ENCODE data around the gene PKP1.

PKP1 gene

DNA sequence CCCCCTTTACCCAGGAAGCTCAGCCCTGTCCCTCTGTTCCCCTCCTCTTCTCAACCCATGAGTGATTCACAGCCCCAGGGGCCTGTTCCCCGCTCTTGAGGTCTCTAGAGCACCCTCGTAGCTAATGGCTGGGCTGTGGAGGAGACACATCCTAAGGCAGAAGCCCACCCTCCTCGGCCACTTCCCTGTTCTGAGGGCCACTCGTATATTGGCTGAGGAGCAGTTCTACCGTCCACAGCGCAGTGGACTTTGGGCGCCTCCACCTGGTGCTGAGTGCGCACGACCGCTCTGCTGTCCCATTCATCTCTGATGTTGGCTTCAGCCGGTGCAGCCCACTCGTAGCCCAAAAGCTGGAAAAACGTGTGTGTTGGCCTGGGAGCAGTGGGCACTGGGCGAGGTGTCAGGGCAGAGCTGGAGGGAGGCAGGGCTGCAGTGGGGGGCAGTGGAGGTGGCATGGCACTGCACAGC is 24.5 kb upstream of the PKP1 start:
- no peak overlapping the region for H3K9ac ChIP-seq (ENCODE audit: insufficient read length)
- H3K9me3 ChIP-seq (ENCODE audit: low read depth, low read length): no peaks in the 10 kb centered on the region
- H3K36me3 ChIP-seq (ENCODE audit: insufficient read depth, low read length): no peaks in the 10 kb centered on the region
- TF ChIP-seq EZH2 (IDR thresholded peaks at IDR 0.05) (no peak), FOXP2 (optimal IDR thresholded peaks at IDR 0.05; ENCODE audit: control extremely low read depth, extremely low read length, insufficient read depth) (no peak), POLR2AphosphoS5 (IDR thresholded peaks at IDR 0.05; ENCODE audit: borderline replicate concordance, low read depth, low read length) (no peak)
- no peak for DNase-seq (ENCODE audit: low read depth, low spot score)
- no peak overlapping the region for H3K4me3 ChIP-seq
- H3K27ac ChIP-seq: no peak overlapping the region

DNA sequence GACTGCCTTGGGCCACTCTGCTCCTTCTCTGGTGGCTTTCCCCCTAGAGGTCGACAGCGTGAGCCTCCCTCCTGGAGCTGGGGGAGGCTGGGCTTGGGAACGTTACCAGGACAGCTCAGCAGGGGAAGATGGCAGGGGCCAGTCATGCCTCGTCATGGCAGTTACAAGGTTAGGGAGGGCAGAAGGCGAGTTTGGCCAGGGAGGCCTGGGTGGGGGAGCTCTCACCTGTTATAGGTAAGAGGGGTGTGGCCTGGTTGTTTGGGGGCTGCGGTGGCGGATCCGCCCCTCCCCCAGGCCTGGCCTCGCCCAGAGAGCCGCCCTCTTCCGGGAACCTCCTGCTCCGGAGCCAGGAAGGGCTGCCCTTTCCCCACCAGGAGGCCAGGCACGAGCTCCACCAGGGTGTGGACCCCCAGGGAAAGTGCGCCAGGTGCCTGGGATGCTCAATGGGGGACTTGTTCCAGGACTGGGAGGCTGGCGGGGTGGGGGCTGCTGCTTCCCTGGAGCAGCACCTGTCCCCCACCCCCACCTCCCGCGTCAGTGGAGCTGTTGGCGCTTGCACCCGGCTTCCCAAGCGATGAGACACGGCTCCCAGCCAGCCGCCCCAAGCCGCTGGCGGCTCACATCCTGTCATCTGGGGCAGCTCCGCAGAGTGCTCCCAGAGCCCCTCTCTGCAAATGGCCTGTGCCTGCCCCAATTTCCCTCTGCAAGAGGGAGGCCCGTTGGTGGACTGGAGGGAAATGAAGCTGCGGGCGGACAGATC is 23.6 kb upstream of the PKP1 start:
- Histone ChIP-seq H3K4me3 (no peak overlapping the region), H3K36me3 (ENCODE audit: insufficient read depth, low read length) (no peaks in the 10 kb centered on the region), H3K9ac (ENCODE audit: insufficient read length) (no peak overlapping the region), H3K9me3 (ENCODE audit: low read depth, low read length) (no peaks in the 10 kb centered on the region), H3K27ac (no peak overlapping the region)
- DNase-seq (ENCODE audit: low read depth, low spot score): no peak
- TF ChIP-seq POLR2AphosphoS5 (IDR thresholded peaks at IDR 0.05; ENCODE audit: borderline replicate concordance, low read depth, low read length) (no peak), EZH2 (IDR thresholded peaks at IDR 0.05) (no peak)

DNA sequence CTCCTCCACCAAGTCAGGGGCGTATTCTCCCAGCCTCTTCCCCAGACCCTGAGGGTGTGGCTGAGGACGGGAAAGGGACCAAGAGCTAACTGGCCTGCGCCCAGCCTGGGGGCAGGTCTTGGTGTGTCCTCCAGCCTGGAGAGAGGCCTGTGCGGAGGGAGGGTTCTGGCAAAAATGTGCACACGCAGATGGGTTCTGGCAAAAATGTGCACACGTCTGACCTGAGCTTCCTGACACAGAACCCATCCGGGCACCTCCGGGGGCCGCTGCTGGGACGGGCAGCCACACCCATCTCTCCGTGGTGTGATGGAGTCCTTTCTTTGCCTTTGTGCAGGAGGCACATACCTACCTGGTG is 23.1 kb upstream of the PKP1 start:
- DNase-seq (ENCODE audit: low read depth, low spot score): no peak
- Histone ChIP-seq H3K4me3 (no peak overlapping the region), H3K27ac (no peak overlapping the region), H3K9me3 (ENCODE audit: low read depth, low read length) (no peaks in the 10 kb centered on the region), H3K36me3 (ENCODE audit: insufficient read depth, low read length) (no peaks in the 10 kb centered on the region), H3K9ac (ENCODE audit: insufficient read length) (no peak overlapping the region)
- no peak for TF ChIP-seq FOXP2 (optimal IDR thresholded peaks at IDR 0.05; ENCODE audit: control extremely low read depth, extremely low read length, insufficient read depth)
- no peak for TF ChIP-seq EZH2 (IDR thresholded peaks at IDR 0.05)
- no peak for TF ChIP-seq POLR2AphosphoS5 (IDR thresholded peaks at IDR 0.05; ENCODE audit: borderline replicate concordance, low read depth, low read length)

DNA sequence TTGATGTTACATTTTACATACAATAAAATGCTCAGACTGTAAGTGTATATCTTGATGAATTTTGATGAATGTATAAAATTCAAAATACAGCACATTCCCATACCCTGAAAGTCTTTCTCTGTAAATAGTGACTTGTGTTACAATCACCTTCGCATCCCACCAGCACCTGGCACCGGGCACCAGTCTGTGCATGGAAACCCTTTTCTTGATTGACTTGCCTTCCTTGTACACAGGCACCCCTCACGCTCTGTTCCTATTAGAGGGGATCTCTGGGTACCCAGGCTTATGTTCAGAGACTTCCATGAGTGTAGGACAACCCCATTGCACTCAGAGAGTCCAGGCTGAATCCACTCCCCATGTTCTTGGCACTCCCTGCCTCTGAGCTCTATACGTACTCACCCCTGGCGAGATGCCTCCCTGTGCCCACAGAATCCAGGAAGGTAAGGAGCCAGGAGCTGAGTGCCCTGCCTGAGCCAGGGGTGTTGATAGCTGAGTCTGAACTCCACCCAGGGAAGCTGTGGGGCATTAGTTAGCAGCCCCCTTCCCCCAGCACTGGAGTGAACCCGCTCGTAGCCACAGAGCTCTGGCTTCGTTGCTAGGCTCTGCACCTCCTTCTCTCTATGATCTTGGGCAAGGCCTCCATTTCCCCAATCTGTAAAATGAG is 22.5 kb upstream of the PKP1 start:
- TF ChIP-seq POLR2AphosphoS5 (IDR thresholded peaks at IDR 0.05; ENCODE audit: borderline replicate concordance, low read depth, low read length): no peak
- no peak for TF ChIP-seq EZH2 (IDR thresholded peaks at IDR 0.05)
- no peak for TF ChIP-seq FOXP2 (optimal IDR thresholded peaks at IDR 0.05; ENCODE audit: control extremely low read depth, extremely low read length, insufficient read depth)
- Histone ChIP-seq H3K9ac (ENCODE audit: insufficient read length) (no peak overlapping the region), H3K27ac (no peak overlapping the region), H3K9me3 (ENCODE audit: low read depth, low read length) (no peaks in the 10 kb centered on the region), H3K36me3 (ENCODE audit: insufficient read depth, low read length) (no peaks in the 10 kb centered on the region), H3K4me3 (no peak overlapping the region)
- DNase-seq (ENCODE audit: low read depth, low spot score): no peak

- H3K27ac ChIP-seq: no peak overlapping the region
- H3K9me3 ChIP-seq (ENCODE audit: low read depth, low read length): no peaks in the 10 kb centered on the region
- no peak overlapping the region for H3K4me3 ChIP-seq
- H3K36me3 ChIP-seq (ENCODE audit: insufficient read depth, low read length): no peaks in the 10 kb centered on the region
- no peak overlapping the region for H3K9ac ChIP-seq (ENCODE audit: insufficient read length)
- no peak for DNase-seq (ENCODE audit: low read depth, low spot score)
- TF ChIP-seq FOXP2 (optimal IDR thresholded peaks at IDR 0.05; ENCODE audit: control extremely low read depth, extremely low read length, insufficient read depth) (no peak), EZH2 (IDR thresholded peaks at IDR 0.05) (no peak), POLR2AphosphoS5 (IDR thresholded peaks at IDR 0.05; ENCODE audit: borderline replicate concordance, low read depth, low read length) (no peak)
Measured at GRCh38 chr1:201261771-201262547, 21.3 kb upstream of the PKP1 start.

DNA sequence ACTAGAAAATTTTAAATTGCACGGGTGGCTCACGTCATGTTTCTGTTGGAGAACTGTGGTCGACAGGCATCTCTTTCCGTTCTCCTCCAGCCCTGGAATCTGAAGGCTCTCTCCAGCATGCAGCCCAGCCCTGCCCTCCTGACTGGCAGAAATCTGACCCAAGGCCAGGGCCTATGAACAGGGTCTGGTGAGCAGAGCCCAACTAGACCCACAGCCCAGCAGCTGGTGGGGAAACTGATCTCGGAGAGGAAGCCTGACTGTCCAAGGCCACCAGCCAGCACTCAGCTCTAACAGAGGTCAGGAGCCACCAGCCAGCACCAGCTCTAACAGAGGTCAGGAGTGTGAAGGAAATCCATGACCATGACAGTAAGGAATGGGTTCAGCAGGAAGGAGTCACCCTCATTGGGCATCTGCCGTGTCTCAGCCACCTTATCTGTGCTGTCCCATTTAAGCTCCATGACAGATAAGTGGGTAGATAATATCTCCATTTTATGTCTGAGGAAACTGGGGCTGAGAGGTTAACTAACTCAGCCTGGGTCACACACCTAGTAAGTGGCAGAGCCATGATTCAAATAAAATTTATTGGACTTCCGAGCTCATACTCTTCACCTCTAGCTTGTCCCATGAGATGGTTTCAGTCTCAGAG is 20.2 kb upstream of the PKP1 start:
- Histone ChIP-seq H3K27ac (no peak overlapping the region), H3K36me3 (ENCODE audit: insufficient read depth, low read length) (no peaks in the 10 kb centered on the region), H3K4me3 (no peak overlapping the region), H3K9ac (ENCODE audit: insufficient read length) (no peak overlapping the region), H3K9me3 (ENCODE audit: low read depth, low read length) (no peaks in the 10 kb centered on the region)
- DNase-seq (ENCODE audit: low read depth, low spot score): no peak
- TF ChIP-seq EZH2 (IDR thresholded peaks at IDR 0.05) (no peak), POLR2AphosphoS5 (IDR thresholded peaks at IDR 0.05; ENCODE audit: borderline replicate concordance, low read depth, low read length) (no peak)

- no peaks in the 10 kb centered on the region for H3K36me3 ChIP-seq (ENCODE audit: insufficient read depth, low read length)
- no peaks in the 10 kb centered on the region for H3K9me3 ChIP-seq (ENCODE audit: low read depth, low read length)
- DNase-seq (ENCODE audit: low read depth, low spot score): no peak
- no peak overlapping the region for H3K27ac ChIP-seq
- no peak overlapping the region for H3K4me3 ChIP-seq
- no peak overlapping the region for H3K9ac ChIP-seq (ENCODE audit: insufficient read length)
- TF ChIP-seq POLR2AphosphoS5 (IDR thresholded peaks at IDR 0.05; ENCODE audit: borderline replicate concordance, low read depth, low read length) (no peak), EZH2 (IDR thresholded peaks at IDR 0.05) (no peak), FOXP2 (optimal IDR thresholded peaks at IDR 0.05; ENCODE audit: control extremely low read depth, extremely low read length, insufficient read depth) (no peak)
Measured at GRCh38 chr1:201264072-201264471, 19.2 kb upstream of the PKP1 start.

GRCh38 chr1:201264554-201264953 is 18.8 kb upstream of the PKP1 start:
- Histone ChIP-seq H3K9me3 (ENCODE audit: low read depth, low read length) (no peaks in the 10 kb centered on the region), H3K9ac (ENCODE audit: insufficient read length) (no peak overlapping the region), H3K36me3 (ENCODE audit: insufficient read depth, low read length) (no peaks in the 10 kb centered on the region), H3K27ac (no peak overlapping the region), H3K4me3 (no peak overlapping the region)
- no peak for DNase-seq (ENCODE audit: low read depth, low spot score)
- TF ChIP-seq FOXP2 (optimal IDR thresholded peaks at IDR 0.05; ENCODE audit: control extremely low read depth, extremely low read length, insufficient read depth) (no peak), EZH2 (IDR thresholded peaks at IDR 0.05) (no peak), POLR2AphosphoS5 (IDR thresholded peaks at IDR 0.05; ENCODE audit: borderline replicate concordance, low read depth, low read length) (no peak)

Data from SK-N-MC (cell line).